RCC 7860 (cell line): ENCODE data around the gene SLC27A3.
"Not testable (repeated sequence)": the region's sequence is repeated elsewhere in the genome, so short reads cannot be mapped to it uniquely, and the experiment has no call there.

Experiments
- DNase-seq: peaks from one replicate; pipeline ENCODE4 v3.0.0-alpha.2; 2015; ENCODE audit warnings: low spot score
- FAIRE-seq: peaks from 2 replicates; lab custom pipeline; 2012; peaks lifted over from hg19 to GRCh38; lab: Jason Lieb, UNC

SLC27A3 gene

DNA sequence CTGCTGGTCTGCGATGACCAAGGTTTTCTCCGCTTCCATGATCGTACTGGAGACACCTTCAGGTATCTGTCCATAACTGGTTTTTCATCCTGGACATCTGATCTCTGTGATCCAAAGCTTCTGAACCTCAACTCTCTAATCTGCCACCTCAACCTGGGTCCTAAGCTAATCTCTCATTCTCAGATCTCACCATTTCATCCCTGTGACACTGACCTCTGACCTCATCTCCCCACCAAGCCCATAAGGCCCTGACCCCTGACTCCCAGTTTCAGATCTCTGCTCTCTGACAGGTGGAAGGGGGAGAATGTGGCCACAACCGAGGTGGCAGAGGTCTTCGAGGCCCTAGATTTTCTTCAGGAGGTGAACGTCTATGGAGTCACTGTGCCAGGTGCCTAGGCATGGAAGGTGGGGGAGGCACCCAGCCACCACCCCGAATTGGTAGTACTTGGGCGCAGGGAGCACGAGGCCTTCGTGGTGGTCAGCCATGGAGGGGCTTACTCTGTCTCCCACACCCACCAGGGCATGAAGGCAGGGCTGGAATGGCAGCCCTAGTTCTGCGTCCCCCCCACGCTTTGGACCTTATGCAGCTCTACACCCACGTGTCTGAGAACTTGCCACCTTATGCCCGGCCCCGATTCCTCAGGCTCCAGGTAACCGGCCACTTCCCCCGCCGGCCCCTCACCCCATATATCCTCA is 3.8 kb downstream of the SLC27A3 start:
- FAIRE-seq = no peak

DNA sequence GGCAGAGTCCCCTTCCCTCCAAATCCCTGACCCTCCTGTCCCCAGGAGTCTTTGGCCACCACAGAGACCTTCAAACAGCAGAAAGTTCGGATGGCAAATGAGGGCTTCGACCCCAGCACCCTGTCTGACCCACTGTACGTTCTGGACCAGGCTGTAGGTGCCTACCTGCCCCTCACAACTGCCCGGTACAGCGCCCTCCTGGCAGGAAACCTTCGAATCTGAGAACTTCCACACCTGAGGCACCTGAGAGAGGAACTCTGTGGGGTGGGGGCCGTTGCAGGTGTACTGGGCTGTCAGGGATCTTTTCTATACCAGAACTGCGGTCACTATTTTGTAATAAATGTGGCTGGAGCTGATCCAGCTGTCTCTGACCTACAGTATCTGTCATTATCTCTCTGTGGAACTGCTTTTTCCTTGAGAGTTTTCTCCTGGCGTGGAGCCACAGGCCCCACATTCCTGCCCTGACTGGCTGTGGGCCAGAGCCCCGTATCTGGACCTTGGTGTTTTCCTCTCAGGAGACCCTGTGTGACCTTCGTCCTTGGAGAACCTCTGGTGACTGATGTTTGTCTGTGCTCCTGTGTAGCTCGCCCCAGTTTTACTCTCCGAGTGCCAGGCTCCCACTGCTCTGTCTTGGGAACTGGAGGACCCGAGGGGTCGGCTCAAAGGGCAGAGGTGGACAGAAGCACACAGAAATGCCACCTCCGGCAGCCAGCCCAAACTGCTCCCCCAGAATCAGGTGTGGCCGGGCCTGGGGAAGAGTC is 4.8 kb downstream of the SLC27A3 start:
- DNase-seq (no peak), FAIRE-seq (no peak)

More for the DNA sequence above, 3.8 kb downstream of the SLC27A3 start:
- no peak for DNase-seq

DNA sequence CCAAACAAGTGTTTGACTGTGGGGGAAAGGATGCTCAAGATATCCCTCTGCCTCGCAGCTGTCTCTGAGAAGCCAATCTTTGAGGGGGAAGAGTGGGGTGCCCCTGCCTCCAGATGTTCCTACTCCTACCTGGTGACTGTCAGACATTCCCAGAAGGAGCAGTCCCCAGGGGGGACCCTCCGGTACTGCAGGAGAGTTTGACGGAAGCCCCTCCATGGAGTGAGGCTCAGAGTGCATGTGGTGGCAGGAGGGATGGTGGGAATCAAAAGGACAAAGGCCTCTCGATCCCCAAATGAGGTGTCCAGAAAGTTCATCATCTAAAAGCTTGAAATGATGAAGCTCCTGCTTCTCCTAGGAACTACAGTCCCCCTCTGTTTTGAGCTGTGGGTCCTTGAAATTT is 5.3 kb downstream of the SLC27A3 start:
- no peak for DNase-seq
- no peak for FAIRE-seq

GRCh38 chr1:153782648-153783047 is 7.4 kb downstream of the SLC27A3 start:
- not testable (repeated sequence) for DNase-seq, FAIRE-seq

GRCh38 chr1:153783233-153784190 is 8.3 kb downstream of the SLC27A3 start:
- DNase-seq = peak; percentile 77
- no peak for FAIRE-seq

DNA sequence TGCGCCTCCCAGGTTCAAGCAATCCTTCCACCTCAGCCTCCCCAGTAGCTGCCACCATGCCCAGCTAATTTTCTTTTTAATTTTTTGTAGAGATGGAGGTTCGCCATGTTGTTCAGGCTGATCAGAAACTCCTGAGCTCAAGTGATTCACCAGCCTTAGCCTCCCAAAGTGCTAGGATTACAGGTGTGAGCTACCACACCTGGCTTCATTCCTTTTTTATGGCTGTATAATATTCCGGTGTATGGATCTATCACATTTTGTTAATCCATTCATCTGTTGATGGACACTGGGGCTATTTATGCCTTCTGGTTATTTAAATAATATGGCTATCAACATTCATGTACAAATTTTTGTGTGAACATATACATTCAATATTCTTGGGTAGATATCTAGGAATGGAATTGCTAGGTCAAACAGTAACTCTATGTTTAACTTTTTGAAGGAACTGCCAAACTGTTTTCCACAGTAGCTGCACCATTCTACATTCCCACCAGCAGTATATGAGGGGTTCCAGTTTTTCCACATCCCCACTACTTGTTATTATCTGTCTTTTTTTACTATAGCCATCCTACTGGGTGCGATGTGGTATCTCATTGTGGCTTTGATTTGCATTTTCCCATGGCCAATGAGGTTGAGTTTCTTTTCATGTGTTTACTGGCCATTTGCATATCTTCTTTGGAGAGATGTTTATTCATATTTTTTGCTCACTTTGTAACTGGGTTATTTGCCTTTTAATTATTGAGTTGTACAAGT is 11.0 kb downstream of the SLC27A3 start:
- DNase-seq (no peak), FAIRE-seq (no peak)

GRCh38 chr1:153789478-153790034 is 14.3 kb downstream of the SLC27A3 start:
- peak; percentile 61 for FAIRE-seq

DNA sequence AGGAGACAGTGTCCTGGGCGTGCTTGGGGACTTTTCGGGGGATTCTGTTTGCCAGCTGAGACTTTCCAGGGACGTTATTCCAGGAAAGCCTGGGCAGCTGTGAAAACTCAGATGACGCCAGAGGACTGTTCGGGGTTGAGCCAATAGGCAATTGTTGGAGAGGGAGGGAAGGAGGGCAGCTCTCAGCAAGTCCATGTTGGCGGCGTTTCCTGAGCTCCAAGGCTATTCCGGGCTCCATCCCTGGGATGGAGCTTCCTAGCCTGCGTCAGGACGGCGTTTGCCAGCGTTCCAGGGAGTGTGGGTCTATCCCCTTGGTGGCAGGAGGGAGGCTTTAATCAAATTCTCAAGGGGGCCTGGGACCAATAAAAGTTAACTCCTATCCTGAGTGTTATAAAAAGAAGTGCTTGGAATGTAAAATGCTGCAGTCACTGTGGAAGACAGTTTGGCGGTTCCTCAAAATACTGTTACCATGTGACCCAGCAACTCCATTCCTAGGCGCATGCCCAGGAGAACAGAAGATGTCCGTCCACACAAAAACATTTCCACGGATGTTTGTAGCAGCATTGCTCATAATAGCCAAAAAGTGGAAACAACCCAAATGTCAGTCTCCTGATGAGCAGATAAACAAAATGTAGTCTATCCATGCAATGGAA is 15.2 kb downstream of the SLC27A3 start:
- DNase-seq (no peak), FAIRE-seq (no peak)

More at GRCh38 chr1:153789478-153790034, 14.3 kb downstream of the SLC27A3 start:
- DNase-seq = peak; percentile 53

DNA sequence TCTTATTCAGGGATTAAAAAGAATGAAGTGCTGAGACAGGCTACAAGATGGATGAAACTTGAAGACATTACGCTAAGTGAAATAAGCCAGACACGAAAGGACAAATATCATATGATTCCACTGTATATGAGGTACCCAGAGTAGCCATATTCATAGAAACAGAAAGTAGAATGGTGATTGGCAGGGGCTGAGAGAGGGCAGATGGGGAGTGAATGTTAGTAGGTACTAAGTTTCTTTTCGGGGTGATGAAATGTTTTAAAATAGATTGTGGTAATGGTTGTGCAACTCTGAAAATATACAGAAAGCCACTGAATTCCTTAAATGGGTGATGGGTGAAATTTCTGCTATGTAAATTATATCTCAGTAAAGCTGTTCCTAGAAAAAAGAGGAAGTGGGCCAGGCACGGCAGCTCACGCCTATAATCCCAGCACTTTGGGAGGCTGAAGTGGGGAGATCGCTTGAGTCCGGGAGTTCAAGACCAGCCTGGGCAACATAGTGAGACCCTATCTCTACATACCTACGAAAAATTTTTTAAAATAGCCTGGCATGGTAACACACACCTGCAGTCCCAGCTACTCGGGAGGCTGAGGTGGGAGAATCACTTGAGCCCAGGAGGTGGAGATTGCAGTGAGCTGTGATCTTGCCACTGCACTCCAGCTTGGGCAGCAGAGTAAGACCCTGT is 15.9 kb downstream of the SLC27A3 start:
- FAIRE-seq (no peak), DNase-seq (no peak)

GRCh38 chr1:153791648-153792253 is 16.5 kb downstream of the SLC27A3 start:
- no peak for DNase-seq
- FAIRE-seq = no peak

DNA sequence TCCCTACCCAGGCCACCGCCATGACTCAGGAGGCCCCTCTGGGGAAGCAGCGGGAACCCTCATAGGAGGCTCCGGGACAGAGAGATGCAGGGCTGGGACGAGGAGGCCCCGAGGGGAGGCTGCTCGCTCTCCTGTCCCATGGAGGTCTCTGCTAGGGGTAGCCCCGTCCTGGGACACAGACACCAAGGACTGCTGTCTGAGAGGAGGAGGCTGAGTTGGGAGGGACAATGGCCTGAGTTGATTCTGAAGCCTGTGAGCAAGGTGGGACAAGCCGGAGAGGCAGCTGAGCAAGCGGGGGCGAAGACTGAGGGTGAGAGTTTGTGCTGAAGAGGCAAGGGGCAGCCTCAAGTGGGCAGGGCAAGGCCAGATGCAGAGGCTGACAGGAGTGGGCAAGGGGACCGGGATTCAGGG is 17.4 kb downstream of the SLC27A3 start:
- DNase-seq (no peak), FAIRE-seq (no peak)

DNA sequence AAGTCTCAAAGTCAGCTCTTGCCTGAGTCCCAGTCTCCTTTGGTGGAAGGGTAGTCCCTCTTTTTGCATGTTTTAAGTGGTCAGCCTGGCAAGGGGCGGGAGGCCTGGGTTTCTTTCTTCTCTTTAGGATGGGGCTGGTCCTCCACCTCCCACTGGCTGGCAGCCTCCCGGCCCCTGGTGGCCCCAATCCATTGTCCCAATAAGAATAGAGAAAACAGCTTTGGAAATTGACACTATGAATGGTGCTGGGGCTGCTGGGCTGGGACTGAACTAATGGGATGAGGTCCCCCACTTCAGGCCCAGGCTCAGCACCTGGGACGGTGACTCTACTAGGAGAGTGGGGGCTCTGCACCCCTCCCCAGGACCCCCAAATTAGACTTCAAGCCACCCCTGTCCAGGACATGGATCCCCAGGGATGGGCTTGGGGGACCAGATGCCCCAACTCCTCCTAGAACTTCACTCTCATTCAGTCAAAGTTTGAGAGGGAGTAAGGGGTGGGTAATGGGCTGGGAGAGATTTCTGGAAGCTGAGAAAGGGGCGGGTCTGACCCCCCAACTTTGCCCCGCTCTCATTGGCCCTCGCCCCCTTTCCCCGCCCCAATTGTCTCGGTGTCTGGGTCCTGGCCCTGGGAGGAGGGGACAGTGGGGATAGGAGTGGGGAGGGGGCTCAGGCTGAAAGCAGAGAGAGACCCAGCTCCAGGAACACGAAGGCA is 18.2 kb downstream of the SLC27A3 start:
- no peak for DNase-seq
- FAIRE-seq = no peak

DNA sequence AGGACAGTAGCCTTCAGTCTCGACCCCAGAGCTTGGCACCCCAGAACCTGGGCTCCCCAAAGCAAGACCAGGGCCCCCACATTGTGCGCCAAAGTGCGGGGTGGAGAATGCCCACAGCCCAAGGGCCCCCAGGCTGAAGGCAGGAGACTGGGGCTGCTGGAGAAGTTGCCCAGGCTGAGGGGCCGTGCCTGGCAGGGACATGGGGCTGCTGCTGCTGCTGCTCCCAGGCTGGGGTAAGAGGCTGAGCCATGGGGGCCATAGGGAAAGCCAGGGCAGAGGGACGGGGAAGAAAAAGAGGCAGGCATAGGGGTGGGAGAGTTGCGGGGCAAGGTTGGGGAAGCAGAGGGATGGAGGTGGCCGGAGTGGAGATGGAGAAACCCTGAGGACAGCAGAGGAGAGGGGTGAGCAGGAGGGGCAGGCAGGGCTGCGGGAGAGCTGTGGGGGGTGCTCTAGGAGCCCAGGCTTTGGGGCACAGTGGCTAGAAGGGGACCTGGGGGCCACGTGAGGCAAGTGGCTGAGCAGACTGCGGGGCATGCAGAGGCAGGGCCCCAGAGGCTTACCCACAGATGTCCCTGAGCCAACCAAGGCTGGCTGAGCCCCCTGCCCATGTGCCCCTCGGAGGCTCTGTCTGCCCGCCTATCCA is 18.9 kb downstream of the SLC27A3 start:
- DNase-seq (no peak), FAIRE-seq (no peak)

DNA sequence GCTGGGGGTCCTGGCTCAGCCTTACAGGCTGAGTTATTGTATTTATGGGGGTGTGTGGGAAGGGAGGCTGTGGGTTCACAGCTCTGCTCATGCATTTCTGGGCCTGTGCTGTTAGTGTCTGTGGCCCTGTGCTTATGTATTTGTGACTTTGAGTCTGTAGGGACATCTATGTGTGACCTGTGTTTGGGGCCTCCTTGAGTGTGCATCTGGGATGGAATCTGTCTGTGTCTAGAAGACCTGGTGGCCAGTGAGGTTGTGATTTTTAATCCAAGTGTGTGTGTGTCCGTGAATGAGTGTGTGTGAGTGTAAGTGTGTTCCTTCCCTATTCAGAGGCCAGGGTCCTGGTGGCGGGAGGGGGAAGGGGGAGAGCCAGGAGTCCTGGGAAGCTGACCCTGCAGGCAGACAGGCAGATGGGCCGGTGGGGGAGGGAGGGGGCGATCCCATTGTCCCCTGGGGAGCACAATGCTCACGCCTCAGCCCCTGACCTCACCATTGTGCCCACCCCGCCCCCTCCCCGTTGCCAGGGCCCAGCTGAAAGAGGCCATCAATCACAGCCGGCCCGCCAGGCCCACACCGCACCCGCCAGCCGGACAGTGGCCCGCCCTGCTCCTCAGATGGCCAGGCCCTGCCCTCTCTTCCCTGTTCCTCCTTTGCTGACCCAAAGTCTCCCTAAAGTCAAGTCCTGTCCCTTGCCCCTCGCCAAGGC is 19.6 kb downstream of the SLC27A3 start:
- DNase-seq = no peak
- FAIRE-seq = no peak

DNA sequence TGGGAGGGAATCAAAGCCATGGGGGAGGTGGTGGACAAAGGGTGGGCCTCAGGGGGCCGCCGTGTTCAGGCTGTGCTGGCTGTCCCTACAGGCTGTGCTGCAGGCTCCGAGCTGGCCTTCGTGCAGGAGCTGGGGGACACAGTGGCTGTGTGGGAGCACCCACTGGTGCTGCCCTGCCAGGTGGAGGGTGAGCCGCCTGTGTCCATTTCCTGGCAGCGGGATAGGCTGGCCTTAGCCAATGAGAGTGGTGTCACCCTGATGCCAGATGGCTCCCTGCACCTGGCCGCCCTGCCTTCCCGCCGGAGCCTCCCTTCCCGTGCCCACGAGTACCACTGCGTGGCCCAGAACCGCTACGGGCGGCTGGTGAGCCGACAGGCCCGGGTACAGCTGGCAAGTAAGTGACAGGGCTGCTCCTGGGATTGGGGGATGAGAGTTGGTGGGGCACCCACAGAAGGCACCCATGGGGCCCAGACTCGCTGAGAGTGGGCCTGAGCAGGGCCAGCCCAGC is 20.2 kb downstream of the SLC27A3 start:
- FAIRE-seq (no peak), DNase-seq (no peak)

- FAIRE-seq = no peak
- no peak for DNase-seq
Observed at GRCh38 chr1:153795934-153796785, 21.0 kb downstream of the SLC27A3 start.
